Measurements from ENCODE around the gene MFF. TPM values are rescaled to one million over a fixed set of nuclear protein-coding genes. Genes with fewer than 3 reads are reported as not detected.

MFF gene
- total and polyA plus RNA-seq, 10 of the 15 experiments (the other 5 are each of a cell fraction or from before 2014, with no cell fraction given) = 19.6 to 131 (median 106) TPM

DNA sequence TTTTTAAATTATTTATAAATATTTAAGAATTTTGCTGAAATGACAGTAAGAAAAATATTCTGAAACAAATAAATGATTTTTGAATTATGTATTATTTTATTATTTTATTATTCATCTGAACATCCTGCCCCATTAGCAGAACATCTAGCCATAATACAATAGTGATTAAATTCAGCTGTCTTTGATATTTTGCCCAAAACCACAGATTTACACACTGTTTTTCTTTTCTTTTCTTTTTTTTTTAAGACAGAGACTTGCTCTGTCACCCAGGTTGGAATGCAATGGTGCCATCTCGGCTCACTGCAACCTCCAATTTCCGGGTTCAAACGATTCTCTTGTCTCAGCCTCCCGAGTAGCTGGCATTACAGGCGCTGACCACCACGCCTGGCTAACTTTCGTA, 64.6 kb downstream of the MFF start:
- Histone ChIP-seq H3K9me3 (replicated peaks; ENCODE audit: control insufficient read depth, insufficient read depth, low read length) (no peaks in the 10 kb centered on the region), H3K36me3 (ENCODE audit: control insufficient read depth in 2 of 2, insufficient read depth in 2 of 2, low read length in 1 of 2) (no peaks in the 10 kb centered on the region), H2AFZ (ENCODE audit: control insufficient read depth, low read depth, low read length) (no peak overlapping the region), H3K27me3 (replicated peaks in 1 of 2; ENCODE audit: control insufficient read depth in 2 of 2, insufficient read depth in 2 of 2, low read length in 1 of 2) (no peaks in the 10 kb centered on the region), H3K27ac (ENCODE audit: control insufficient read depth, insufficient read depth) (no peak overlapping the region), H3K9ac (ENCODE audit: control insufficient read depth, insufficient read depth, low read length) (no peak overlapping the region), H3K79me2 (ENCODE audit: control insufficient read depth, insufficient read depth, low read length) (no peaks in the 10 kb centered on the region), H3K4me3 (no peak overlapping the region), H4K20me1 (ENCODE audit: control insufficient read depth, insufficient read depth) (no peaks in the 10 kb centered on the region), H3K4me1 (ENCODE audit: control insufficient read depth, insufficient read depth, low read length) (no peaks in the 10 kb centered on the region), H3K4me2 (ENCODE audit: control insufficient read depth, insufficient read depth) (no peak overlapping the region)
- FAIRE-seq = no peak
- ChIA-PET CTCF (interaction anchor here (1.0 to 1.2 kb wide), 2 partner anchors 10 to 13 kb away, joined by 3 read pairs; no protein-coding TSS in a partner anchor), SMC1A (ENCODE audit: uncharacterized antibody, unreplicated experiment) (no interaction called here), POLR2A (no interaction called here), RAD21 (ENCODE audit: unreplicated experiment) (no interaction called here)
- no peak for DNase-seq (ENCODE audit: low read depth, low spot score)
- TF ChIP-seq ZNF207 (IDR thresholded peaks at IDR 0.05; ENCODE audit: borderline replicate concordance) (no peak), YY1 (IDR thresholded peaks at IDR 0.05; ENCODE audit: low read depth, low read length) (no peak), NR2F1 (conservative IDR thresholded peaks at IDR 0.05) (no peak), ZNF622 (IDR thresholded peaks at IDR 0.05) (no peak), TCF12 (IDR thresholded peaks at IDR 0.05; ENCODE audit: low read depth, low read length) (no peak), MXI1 (IDR thresholded peaks at IDR 0.05; ENCODE audit: low read depth, low read length) (no peak)
- TF ChIP-seq, protein P1, sequence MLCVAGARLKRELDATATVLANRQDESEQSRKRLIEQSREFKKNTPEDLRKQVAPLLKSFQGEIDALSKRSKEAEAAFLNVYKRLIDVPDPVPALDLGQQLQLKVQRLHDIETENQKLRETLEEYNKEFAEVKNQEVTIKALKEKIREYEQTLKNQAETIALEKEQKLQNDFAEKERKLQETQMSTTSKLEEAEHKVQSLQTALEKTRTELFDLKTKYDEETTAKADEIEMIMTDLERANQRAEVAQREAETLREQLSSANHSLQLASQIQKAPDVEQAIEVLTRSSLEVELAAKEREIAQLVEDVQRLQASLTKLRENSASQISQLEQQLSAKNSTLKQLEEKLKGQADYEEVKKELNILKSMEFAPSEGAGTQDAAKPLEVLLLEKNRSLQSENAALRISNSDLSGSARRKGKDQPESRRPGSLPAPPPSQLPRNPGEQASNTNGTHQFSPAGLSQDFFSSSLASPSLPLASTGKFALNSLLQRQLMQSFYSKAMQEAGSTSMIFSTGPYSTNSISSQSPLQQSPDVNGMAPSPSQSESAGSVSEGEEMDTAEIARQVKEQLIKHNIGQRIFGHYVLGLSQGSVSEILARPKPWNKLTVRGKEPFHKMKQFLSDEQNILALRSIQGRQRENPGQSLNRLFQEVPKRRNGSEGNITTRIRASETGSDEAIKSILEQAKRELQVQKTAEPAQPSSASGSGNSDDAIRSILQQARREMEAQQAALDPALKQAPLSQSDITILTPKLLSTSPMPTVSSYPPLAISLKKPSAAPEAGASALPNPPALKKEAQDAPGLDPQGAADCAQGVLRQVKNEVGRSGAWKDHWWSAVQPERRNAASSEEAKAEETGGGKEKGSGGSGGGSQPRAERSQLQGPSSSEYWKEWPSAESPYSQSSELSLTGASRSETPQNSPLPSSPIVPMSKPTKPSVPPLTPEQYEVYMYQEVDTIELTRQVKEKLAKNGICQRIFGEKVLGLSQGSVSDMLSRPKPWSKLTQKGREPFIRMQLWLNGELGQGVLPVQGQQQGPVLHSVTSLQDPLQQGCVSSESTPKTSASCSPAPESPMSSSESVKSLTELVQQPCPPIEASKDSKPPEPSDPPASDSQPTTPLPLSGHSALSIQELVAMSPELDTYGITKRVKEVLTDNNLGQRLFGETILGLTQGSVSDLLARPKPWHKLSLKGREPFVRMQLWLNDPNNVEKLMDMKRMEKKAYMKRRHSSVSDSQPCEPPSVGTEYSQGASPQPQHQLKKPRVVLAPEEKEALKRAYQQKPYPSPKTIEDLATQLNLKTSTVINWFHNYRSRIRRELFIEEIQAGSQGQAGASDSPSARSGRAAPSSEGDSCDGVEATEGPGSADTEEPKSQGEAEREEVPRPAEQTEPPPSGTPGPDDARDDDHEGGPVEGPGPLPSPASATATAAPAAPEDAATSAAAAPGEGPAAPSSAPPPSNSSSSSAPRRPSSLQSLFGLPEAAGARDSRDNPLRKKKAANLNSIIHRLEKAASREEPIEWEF (IDR thresholded peaks at IDR 0.05; ENCODE audit: insufficient replicate concordance, low read depth, low read length) = no peak
- TF ChIP-seq, protein P2, sequence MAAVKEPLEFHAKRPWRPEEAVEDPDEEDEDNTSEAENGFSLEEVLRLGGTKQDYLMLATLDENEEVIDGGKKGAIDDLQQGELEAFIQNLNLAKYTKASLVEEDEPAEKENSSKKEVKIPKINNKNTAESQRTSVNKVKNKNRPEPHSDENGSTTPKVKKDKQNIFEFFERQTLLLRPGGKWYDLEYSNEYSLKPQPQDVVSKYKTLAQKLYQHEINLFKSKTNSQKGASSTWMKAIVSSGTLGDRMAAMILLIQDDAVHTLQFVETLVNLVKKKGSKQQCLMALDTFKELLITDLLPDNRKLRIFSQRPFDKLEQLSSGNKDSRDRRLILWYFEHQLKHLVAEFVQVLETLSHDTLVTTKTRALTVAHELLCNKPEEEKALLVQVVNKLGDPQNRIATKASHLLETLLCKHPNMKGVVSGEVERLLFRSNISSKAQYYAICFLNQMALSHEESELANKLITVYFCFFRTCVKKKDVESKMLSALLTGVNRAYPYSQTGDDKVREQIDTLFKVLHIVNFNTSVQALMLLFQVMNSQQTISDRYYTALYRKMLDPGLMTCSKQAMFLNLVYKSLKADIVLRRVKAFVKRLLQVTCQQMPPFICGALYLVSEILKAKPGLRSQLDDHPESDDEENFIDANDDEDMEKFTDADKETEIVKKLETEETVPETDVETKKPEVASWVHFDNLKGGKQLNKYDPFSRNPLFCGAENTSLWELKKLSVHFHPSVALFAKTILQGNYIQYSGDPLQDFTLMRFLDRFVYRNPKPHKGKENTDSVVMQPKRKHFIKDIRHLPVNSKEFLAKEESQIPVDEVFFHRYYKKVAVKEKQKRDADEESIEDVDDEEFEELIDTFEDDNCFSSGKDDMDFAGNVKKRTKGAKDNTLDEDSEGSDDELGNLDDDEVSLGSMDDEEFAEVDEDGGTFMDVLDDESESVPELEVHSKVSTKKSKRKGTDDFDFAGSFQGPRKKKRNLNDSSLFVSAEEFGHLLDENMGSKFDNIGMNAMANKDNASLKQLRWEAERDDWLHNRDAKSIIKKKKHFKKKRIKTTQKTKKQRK (IDR thresholded peaks at IDR 0.05; ENCODE audit: low read depth, low read length) = no peak
- BruUV-seq (replicated peaks) = no TSS peak
- in situ Hi-C loops (cut with MboI) (no loop called here), intact Hi-C loops (cut with micrococcal nuclease; ENCODE audit: unreplicated experiment) (no loop called here)
- ATAC-seq = no peak
- 77% methylated on average over 7 of the region's 7 CpGs for WGBS (ENCODE audit: insufficient coverage, insufficient replicate concordance, low lambda C conversion rate, missing lambda C conversion rate)
